GM19438 (cell line): ENCODE results near the gene ZNF365.
"Not testable (repeated sequence)": the region's sequence is repeated elsewhere in the genome, so short reads cannot be mapped to it uniquely, and the experiment has no call there.

Experiments used
- ATAC-seq: cut with Tn5 transposase; IDR thresholded peaks from one replicate; pipeline ENCODE4 v1.9.1; 2021; ENCODE audit warnings: low read depth; ENCODE audit not compliant: unreplicated experiment

Gene ZNF365

DNA sequence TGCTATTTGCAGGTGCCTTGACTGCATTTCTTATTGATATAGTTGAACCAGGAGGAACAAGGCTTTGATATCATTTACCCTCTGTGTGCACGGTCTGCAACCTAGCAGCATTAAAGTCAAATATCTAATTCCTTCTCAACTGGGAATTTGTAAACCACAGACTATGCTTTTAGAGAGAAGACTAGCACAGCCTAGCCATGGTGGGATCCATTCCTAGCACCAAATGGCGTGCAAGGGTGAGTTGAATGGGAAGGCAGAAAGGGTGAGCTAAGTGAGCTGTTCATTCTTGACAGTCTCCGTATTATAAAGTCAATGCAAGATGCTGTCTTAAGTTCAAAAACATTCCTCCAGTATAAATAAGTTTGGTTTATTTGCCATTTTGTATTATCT is 2.9 kb downstream of the ZNF365 start:
- ATAC-seq, result no peak

DNA sequence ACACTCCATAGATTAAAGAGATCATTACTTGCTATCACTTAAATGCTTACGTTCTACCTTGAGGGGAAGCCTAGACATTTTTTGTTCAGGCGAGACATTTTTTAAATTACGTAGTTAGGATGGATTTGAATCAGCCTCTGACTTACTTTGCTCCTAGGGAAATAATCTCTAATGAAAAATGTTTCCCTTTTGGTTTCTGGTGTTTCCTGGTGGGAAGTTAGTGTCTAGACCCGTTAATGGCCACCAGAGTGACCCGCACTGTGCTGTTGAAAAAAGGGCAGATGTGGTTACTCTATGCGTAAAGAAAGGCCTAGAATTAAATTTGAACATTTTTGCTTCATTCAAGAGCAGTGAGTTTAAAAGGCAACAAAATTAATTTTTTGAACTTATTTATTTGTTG is 3.8 kb downstream of the ZNF365 start:
- ATAC-seq, result no peak

DNA sequence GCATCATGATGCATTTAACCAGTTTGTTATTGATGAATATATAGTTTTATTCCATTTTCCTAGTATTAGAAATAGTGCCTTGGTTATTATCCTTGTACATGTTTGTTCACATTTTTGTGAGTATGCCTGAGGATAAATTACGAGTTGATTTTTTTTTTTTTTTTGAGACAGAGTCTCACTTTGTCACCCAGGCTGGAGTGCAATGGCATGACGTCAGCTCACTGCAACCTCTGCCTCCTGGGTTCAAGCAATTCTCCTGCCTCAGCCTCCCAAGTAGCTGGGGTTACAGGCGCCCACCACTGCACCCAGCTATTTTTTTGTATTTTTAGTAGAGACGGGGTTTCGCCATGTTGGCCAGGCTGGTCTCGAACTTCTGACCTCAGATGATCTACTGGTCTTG is 4.7 kb downstream of the ZNF365 start:
- not testable (repeated sequence) for ATAC-seq

DNA sequence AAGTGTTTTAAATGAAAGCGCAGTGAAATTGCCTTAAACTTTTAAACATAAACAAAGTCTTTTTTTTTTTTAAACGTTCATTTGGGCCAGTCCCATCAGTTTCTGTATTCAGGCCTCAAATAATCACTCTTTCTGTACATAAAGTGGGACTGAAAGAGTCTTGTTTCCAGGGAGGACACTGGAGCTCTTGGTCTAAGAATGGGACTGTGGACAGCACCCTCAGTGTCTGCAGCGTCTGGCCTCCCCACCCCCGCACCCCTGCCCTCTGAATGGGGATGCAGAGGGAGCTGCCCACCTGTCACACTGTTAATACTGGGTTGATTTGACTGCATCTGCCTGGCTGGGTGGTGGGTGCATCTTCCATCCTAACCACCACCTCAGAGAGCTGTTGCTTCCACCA is 5.2 kb downstream of the ZNF365 start:
- ATAC-seq, result no peak

DNA sequence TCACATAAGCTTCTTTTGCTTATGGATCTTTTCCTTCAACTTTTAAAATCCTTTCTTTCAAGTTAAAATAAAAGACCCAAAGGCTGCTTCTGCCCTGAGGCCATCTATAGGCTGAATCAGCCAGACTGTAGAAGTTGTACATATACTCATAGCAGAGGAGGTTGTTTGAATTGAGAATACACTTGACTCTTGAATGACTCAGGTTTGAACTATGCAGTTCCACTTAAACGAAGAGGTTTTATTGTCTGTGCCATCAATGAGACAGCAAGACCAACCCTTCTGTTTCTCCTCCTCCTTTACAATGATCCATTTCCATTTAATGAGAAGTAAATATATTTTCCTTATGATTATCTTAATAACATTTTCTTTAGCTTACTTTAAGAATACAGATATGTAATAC is 5.8 kb downstream of the ZNF365 start:
- no peak for ATAC-seq

DNA sequence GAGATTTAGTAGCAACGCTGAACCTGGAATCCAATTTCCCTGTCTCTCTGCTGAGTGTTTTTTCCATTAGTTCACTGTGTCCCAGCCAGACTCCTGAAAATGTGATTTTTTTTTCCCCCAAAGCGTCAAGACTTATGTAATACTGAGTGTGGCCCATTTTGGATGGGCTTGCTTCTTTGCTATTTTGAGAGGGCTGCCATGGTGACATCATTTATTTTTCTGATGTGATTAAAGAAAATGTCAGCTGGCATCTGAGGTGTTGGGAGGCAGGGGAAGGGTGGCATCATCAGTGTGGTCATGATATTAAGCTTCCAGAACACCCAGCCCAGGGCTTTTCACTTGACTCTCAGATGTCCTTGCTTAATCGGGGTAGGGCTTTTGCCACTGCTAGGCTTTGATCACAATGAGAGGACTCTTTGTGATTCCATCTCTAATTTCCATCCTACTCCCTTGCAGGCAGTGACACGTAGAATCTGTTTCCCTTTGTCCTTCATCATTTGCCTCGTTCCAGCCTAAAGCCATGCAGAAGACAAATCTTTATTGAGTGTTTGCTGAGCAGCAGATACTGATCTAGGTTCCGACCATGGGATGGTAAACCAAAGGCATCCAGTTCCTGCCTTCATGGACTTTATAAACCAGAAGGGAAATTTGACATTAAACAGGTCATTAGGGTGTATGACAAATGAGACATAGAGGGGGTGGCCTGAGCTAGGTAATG is 7.4 kb downstream of the ZNF365 start:
- no peak for ATAC-seq

DNA sequence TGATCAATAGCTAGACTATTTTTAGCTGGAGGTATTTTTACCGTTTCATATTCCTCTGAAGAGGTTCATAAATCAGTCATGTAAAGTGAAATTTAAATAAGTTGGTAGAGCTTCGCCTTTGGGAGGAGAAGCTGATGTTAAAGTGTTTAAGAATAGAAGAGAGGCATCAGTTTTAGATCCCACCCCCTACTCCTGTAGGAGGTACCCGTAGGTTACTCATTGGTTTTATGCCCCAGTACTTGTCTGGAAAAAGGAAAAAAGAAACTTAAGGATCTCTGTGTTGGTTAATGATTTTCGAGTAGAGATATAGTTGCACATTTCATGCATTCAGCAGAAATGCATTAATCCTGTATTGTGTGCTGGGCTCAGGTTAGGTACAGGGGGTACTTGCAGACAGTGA is 8.7 kb downstream of the ZNF365 start:
- ATAC-seq, result no peak

DNA sequence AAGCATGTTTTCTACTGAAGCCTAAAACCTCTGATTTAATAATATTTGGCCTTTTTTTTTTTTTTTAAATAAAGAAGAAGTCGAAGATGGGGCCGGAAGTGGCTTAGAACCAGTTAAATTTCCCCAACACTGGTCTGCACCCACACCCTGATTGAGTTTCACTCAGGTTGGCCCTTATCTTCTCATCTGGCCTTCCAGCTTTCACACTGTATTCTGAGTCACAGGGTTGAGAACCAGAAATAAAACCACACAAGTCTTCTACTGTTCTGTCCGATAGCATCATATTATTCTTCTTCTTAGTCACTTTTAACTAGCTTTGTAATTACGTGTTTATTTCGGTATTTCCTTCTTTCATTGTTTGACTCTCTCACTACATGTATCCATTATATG is 9.9 kb downstream of the ZNF365 start:
- ATAC-seq, result no peak

DNA sequence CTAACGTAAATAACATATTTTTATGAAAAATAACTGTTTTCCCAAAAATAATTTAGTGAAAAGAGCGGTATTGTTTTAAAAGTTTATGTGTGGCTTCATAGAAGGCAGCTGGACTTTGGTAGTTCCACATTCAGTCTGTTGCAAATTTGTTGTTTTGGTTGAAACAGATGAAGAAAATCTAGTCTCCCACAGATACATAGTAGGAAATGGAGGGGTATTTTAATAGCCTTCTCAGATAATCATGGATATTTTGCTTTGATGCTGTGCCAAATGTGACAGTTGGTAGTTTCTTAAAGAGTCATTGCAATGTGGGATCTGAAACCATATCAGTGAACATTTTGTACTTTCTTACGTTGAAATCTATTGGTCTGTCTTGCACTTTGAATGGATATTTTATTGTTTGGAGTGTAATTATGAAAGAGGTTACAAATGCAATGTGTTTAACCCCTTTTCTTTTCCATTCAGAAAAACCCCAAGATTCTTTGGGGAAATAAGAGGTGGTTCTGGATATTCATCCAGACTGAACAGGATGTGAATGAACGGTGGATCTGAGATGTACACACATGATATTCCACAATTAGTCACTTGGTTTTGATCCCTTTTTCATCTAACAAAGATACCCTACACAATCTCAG is 10.4 kb downstream of the ZNF365 start:
- ATAC-seq, result no peak

DNA sequence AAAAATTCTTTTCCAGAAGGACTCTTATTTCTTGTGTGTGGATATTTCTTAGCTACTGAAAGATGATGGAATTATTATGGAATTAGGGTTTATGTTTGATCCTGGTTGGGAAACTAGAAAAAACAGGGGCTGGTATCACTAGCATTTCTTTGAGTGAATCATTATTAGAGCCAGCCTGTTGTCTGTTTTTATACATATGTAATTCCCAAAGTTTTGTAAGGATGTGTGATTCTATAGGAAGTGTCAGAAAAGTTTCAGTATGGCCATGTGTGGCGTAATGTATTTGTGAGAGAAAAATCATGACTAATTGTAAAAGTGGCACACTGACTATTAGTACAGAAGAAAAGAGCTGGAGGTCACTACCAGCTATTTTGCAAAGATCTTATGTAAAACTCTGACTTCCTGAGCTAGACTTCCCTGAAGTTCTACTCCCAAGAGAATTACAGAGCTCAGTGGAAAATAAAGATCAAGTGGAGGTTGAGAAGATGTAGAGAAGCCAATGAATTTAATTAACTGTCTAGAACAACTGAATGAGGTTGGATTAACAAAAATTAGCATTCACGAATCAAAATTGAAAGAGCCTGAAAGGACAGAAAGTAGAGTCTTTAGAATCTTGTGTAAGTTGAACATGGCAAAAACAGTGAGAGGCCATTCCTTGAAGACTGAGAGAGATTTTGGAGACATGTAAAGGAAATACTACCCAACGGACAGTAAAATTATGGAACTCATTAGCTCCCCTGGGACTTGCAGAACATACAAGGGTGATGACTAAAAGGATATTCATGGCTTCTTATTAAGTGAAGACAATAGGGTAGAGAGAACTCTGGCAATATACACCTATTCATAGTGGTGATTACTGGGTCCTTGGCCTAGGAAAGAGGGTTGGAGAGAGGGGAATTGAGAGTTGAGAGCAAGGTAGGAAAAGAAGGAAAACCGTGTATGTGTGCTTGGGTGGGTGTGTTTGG is 12.5 kb downstream of the ZNF365 start:
- no peak for ATAC-seq

DNA sequence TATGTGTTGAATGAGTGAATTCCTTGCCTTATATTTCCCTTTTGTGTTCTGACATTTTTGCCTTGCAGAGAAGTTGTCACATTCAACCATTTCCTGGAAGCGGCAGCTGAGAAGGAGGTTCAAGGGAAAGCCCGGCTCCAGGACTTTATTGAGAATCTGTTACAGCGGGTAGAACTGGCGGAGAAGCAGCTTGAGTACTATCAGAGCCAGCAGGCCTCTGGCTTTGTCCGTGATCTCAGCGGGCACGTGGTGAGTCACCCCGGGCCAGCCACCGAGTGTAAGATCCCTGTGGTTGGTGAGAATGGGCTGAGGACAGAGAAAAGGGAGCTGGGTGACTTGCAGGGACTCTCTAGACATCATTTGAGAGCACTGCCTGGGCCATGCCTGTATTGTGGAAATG is 14.2 kb downstream of the ZNF365 start:
- no peak for ATAC-seq

DNA sequence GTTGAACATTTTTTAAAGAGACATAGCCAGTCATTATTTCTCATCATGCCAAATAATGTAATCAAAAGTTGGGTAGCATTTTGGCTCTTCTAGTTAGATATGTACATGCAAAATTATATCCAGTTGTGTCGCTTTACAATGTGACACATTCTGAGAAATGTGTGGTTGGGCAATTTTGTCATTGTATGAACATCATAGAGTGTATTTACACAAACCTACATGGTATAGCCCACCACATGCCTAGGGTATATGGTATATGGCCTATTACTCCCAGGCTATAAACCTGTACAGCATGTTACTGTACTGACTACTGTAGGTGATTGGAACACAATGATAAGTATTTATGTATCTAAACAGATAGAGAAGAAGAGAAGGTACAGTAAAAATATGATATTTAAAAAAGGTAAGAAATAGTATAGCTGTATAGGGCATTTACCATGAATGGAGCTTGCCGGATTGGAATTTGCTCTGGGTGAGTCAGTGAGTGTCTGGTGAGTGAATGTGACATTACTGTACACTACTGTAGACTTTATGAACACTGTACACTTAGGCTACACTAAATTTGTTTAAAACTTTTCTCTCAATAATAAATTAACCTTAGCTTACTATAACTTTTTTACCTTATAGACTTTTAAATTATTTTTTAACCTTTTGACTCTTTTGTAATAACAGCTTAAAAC is 16.5 kb downstream of the ZNF365 start:
- no peak for ATAC-seq

DNA sequence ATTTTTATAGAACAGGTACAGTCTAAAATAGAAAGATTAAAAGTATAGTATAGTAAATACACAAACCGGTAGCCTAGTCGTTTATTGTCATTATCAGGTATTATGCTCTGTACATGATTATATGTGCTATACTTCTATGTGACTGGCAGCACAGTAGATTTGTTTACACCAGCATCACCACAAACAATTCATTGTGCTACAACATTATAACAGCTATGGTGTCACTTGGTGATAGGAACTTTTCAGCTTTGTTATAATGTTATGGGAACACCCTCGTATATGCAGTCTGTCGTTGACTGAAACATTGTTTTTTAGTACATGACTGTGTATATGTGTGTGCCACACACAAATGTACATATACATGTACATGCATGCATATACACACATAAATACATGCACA is 19.1 kb downstream of the ZNF365 start:
- ATAC-seq, result no peak

DNA sequence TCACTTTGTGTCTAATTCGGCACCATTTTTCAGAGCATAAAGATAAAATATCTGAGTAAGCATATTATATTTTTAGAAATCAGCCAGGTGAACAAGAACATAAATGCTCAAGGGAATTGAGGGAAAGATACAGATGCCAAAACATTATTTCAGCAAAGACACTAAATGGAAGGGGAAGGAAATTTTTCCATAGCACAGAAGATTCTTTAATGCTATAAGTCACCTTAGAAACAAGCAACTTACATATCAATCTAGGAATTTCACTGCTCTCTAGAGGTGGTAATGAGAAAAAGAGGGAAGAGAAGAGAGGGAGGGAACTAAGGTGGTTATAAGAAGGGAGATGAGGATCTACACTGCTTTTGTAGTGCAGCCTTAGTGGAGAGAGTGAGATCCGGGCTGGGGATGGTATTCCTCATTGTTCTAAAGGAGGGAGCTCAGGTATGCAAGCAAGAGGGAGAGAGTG is 20.4 kb downstream of the ZNF365 start:
- ATAC-seq, result no peak

DNA sequence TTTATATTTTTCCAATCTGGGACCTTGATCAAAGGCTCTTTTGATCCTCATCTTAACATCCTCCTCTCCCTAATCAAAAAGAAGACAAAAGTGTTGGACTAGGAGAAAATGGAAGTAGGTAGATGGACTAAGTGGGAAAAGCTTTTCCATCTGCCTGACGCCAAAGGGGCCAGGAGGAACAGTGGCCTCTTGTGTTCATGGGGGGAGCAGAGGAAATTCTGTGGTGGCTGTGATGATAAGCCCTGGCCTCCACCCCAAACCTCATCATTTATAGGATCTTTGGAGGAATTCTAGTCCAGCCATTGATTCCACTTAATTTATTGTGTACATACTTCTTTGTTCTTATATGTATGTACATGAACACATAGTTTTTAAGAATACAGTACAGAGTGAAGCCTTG is 21.7 kb downstream of the ZNF365 start:
- no peak for ATAC-seq

DNA sequence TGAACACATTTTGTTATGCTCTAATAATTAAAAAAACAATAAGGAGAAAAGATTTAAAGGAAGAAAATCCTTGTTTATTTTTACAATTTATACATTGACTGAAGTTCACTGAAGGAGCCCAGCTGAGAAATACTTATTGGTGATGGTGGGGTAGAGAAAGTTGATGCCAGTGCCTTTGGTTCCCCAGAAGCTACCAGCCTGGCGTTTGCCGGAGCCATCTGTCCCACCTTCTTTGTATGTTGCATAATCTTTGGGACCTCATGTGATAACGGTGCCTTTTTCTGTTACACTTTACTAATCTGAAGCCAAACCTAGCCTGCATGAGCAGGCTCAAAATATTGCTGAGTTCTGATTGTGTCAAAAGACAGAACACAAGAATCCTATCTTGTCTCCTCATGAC is 22.7 kb downstream of the ZNF365 start:
- no peak for ATAC-seq

DNA sequence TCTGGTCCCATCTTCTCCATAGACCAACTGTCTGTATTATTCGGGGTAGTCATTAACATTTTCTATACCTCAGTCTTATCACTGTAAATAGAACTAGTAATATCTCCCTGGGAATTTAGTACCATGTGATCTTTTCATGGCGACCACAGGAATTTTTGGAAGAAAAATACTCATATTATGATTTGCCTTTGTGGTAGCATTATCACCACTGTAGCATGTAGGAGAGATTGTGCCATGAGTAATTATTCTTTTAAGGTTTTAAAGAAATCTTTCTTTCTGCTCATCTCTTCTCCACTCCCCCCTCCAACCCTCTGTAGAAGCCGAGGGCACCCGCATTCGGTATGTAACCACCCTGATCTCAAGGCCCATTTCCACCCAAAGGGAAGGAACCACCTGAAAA is 25.0 kb downstream of the ZNF365 start:
- no peak for ATAC-seq

DNA sequence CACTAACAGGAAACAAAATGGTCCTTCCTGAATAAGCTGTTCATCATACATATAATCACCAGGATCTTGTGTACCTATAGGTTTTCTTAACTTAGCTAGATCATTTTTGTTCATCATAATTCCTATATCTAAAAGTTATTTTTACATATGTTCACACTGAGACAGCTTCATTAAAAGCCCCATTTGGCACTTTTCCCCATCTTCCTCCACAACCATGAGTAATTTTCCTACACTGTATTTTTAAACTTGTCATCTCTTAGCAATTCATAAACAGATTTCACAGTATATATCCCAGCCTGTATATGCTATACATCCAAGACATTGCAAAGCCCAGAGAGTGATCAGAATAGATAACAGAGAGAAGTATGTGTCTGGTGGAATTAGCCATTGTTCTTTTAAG is 28.3 kb downstream of the ZNF365 start:
- no peak for ATAC-seq

DNA sequence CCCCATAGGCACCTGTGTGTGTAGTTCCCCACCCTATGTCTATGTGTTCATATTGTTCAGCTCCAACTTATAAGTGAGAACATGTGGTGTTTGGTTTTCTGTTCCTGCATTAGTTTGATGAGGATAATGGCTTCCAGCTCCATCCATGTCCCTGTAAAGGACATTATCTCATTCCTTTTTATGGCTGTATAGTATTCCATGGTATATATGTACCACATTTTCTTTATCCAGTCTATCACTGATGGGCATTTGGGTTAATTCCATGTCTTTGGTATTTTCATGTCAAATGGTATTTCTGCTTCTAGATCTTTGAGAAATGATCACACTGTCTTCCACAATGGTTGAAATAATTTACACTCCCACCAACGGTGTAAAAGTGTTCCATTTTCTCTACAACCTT is 36.4 kb downstream of the ZNF365 start:
- ATAC-seq, result not testable (repeated sequence)

DNA sequence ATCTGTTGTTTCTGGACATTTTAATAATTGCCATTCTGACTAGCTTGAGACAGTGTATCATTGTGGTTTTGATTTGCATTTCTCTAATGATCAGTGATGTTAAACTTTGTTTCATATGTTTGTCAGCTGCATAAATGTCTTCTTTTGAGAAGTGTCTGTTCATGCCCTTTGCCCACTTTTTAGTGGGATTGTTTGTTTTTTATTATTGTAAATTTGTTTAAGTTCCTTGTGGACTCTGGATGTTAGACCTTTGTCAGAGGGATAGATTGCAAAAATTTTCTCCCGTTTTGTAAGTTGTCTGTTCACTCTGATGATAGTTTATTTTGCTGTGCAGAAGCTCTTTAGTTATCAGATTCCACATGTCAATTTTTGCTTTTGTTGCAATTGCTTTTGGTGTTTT is 36.8 kb downstream of the ZNF365 start:
- not testable (repeated sequence) for ATAC-seq

DNA sequence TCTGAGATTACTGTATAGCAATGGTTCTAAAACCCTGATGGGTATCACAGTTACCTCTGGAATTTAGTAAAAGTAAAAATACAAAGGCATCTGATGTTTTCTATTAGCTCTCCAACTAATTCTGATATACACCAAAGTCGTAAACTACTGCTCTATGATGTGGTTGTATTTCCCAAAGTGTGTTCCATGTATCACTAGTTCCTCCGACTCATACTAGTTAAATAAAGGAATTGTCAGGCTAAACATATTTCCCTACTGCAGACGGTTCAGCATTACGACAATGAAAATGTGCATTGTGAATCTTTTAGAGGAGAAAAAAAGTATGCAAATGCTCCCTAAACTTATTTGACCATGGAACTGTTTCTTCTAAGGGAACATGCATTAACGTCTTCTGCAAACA is 38.9 kb downstream of the ZNF365 start:
- ATAC-seq, result no peak
